Measurements from ENCODE around the gene PHETA2. TPM values are rescaled to one million over a fixed set of nuclear protein-coding genes. Genes with fewer than 3 reads are reported as not detected.

PHETA2 gene
- total and polyA plus RNA-seq, 2 of the 13 experiments (the other 11 are each of a cell fraction or from before 2014, with no cell fraction given): 0.07 TPM; not detected in 1

- peak; percentile 85; the same call in 1 of the 2 replicates for TF ChIP-seq ZNF333 (CRISPR knock-in tag; IDR thresholded peaks at IDR 0.05; ENCODE audit: borderline replicate concordance)
- TF ChIP-seq ZNF674 (CRISPR knock-in tag; IDR thresholded peaks at IDR 0.05; ENCODE audit: low read depth): no peak
- no peak for TF ChIP-seq MED8 (CRISPR knock-in tag; IDR thresholded peaks at IDR 0.05; ENCODE audit: insufficient replicate concordance)
- no peak; the same call in 1 of the 2 replicates for TF ChIP-seq ZFAT (CRISPR knock-in tag; conservative IDR thresholded peaks at IDR 0.05)
- peak; percentile 80 for TF ChIP-seq IRF2 (CRISPR knock-in tag; IDR thresholded peaks at IDR 0.05)
- peak; percentile 28; the same call in 1 of the 2 replicates for TF ChIP-seq ZNF563 (CRISPR knock-in tag; IDR thresholded peaks at IDR 0.05)
- TF ChIP-seq ZNF770 (CRISPR knock-in tag; IDR thresholded peaks at IDR 0.05): 0 out of 2 replicates have a peak, but pooled peaks have one; percentile 50
- TF ChIP-seq ZNF605 (CRISPR knock-in tag; IDR thresholded peaks at IDR 0.05): peak; percentile 75
- TF ChIP-seq, protein P1, sequence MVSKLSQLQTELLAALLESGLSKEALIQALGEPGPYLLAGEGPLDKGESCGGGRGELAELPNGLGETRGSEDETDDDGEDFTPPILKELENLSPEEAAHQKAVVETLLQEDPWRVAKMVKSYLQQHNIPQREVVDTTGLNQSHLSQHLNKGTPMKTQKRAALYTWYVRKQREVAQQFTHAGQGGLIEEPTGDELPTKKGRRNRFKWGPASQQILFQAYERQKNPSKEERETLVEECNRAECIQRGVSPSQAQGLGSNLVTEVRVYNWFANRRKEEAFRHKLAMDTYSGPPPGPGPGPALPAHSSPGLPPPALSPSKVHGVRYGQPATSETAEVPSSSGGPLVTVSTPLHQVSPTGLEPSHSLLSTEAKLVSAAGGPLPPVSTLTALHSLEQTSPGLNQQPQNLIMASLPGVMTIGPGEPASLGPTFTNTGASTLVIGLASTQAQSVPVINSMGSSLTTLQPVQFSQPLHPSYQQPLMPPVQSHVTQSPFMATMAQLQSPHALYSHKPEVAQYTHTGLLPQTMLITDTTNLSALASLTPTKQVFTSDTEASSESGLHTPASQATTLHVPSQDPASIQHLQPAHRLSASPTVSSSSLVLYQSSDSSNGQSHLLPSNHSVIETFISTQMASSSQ (IDR thresholded peaks at IDR 0.05; ENCODE audit: low read depth): no peak
- TF ChIP-seq, protein P1 (CRISPR knock-in tag; IDR thresholded peaks at IDR 0.05; ENCODE audit: borderline replicate concordance): no peak; the same call in 1 of the 2 replicates
- TF ChIP-seq TBX2 (CRISPR knock-in tag; IDR thresholded peaks at IDR 0.05; ENCODE audit: borderline replicate concordance): peak; percentile 70
- 0 out of 2 replicates have a peak, but pooled peaks have one; percentile 31 for TF ChIP-seq FIP1L1 (IDR thresholded peaks at IDR 0.05; ENCODE audit: borderline replicate concordance, insufficient read depth, low read depth, low read length)
- TF ChIP-seq, protein P2, sequence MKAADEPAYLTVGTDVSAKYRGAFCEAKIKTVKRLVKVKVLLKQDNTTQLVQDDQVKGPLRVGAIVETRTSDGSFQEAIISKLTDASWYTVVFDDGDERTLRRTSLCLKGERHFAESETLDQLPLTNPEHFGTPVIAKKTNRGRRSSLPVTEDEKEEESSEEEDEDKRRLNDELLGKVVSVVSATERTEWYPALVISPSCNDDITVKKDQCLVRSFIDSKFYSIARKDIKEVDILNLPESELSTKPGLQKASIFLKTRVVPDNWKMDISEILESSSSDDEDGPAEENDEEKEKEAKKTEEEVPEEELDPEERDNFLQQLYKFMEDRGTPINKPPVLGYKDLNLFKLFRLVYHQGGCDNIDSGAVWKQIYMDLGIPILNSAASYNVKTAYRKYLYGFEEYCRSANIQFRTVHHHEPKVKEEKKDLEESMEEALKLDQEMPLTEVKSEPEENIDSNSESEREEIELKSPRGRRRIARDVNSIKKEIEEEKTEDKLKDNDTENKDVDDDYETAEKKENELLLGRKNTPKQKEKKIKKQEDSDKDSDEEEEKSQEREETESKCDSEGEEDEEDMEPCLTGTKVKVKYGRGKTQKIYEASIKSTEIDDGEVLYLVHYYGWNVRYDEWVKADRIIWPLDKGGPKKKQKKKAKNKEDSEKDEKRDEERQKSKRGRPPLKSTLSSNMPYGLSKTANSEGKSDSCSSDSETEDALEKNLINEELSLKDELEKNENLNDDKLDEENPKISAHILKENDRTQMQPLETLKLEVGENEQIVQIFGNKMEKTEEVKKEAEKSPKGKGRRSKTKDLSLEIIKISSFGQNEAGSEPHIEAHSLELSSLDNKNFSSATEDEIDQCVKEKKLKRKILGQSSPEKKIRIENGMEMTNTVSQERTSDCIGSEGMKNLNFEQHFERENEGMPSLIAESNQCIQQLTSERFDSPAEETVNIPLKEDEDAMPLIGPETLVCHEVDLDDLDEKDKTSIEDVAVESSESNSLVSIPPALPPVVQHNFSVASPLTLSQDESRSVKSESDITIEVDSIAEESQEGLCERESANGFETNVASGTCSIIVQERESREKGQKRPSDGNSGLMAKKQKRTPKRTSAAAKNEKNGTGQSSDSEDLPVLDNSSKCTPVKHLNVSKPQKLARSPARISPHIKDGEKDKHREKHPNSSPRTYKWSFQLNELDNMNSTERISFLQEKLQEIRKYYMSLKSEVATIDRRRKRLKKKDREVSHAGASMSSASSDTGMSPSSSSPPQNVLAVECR (CRISPR knock-in tag; IDR thresholded peaks at IDR 0.05; ENCODE audit: borderline replicate concordance): peak; percentile 94; the same call in 1 of the 2 replicates
- TF ChIP-seq CBX5 (CRISPR knock-in tag; IDR thresholded peaks at IDR 0.05; ENCODE audit: borderline replicate concordance): peak; percentile 62
- TF ChIP-seq NFKBIZ (CRISPR knock-in tag; IDR thresholded peaks at IDR 0.05): peak; percentile 64; the same call in 1 of the 2 replicates
- peak; percentile 78; the same call in 1 of the 3 replicates for TF ChIP-seq MXI1 (IDR thresholded peaks at IDR 0.05; ENCODE audit: borderline replicate concordance, low read depth, low read length)
- no peak for TF ChIP-seq HMG20A (CRISPR knock-in tag; IDR thresholded peaks at IDR 0.05; ENCODE audit: borderline replicate concordance)
Measured at GRCh38 chr22:42090596-42091454, 16.8 kb downstream of the PHETA2 start, which contains the start of gene NDUFA6 (continued).
